HepG2 (cell line): ENCODE data around the gene ZNF391. TPM values are rescaled to one million over a fixed set of nuclear protein-coding genes. Genes with fewer than 3 reads are reported as not detected.

Experiments
- ERF ChIP-seq: IDR thresholded peaks from 2 replicates; pipeline ENCODE4 v1.6.1; 2018; ENCODE audit warnings: missing biosample characterization, missing genetic modification reagents
- HNF4G ChIP-seq, 2 experiments: sonication (generic) in 1 of 2; formaldehyde crosslinking in 1 of 2; IDR thresholded peaks; 2 replicates each; pipeline versions ENCODE4 v1.4.0 to v1.6.1; 2011 to 2020; ENCODE audit warnings: borderline replicate concordance in 2 of 2, low read depth in 2 of 2, mild to moderate bottlenecking in 2 of 2, low read length in 1 of 2, missing genetic modification reagents in 1 of 2, moderate library complexity in 1 of 2
- ISL2 ChIP-seq: sonication (generic); formaldehyde crosslinking; IDR thresholded peaks from 2 replicates; pipeline ENCODE4 v1.5.0; 2020; ENCODE audit warnings: missing genetic modification reagents
- KAT8 ChIP-seq: IDR thresholded peaks from 2 replicates; pipeline ENCODE4 v1.6.1; 2016; ENCODE audit warnings: missing genetic modification reagents, missing compliant biosample characterization
- NFYB ChIP-seq: sonication (generic); formaldehyde crosslinking; IDR thresholded peaks from 2 replicates; pipeline ENCODE4 v1.4.0; 2020; ENCODE audit warnings: missing genetic modification reagents
- PHF20 ChIP-seq: sonication (generic); formaldehyde crosslinking; IDR thresholded peaks from 2 replicates; pipeline ENCODE4 v1.5.0; 2020; ENCODE audit warnings: mild to moderate bottlenecking, missing genetic modification reagents
- PHF8 ChIP-seq: sonication (generic); formaldehyde crosslinking; IDR thresholded peaks from 2 replicates; pipeline ENCODE4 v1.5.0; 2020; ENCODE audit warnings: missing genetic modification reagents
- PITX1 ChIP-seq: sonication (generic); formaldehyde crosslinking; IDR thresholded peaks from 2 replicates; pipeline ENCODE4 v1.5.1; 2020; ENCODE audit warnings: mild to moderate bottlenecking, missing genetic modification reagents
- SAFB2 ChIP-seq: sonication (generic); formaldehyde crosslinking; IDR thresholded peaks from 2 replicates; pipeline ENCODE4 v1.5.1; 2020; ENCODE audit warnings: missing genetic modification reagents, low read depth, mild to moderate bottlenecking, borderline replicate concordance
- SAP130 ChIP-seq: IDR thresholded peaks from 2 replicates; pipeline ENCODE4 v1.6.1; 2016; ENCODE audit warnings: low read depth
- ZBTB20 ChIP-seq: sonication (generic); formaldehyde crosslinking; IDR thresholded peaks from 2 replicates; pipeline ENCODE4 v1.8.1; 2023; ENCODE audit warnings: missing genetic modification reagents, low read depth, mild to moderate bottlenecking, borderline replicate concordance
- ZFP36L2 ChIP-seq: sonication (generic); formaldehyde crosslinking; IDR thresholded peaks from 2 replicates; pipeline ENCODE4 v1.4.0; 2020; ENCODE audit warnings: missing genetic modification reagents
- ZFX ChIP-seq: sonication (generic); formaldehyde crosslinking; IDR thresholded peaks from 2 replicates; pipeline ENCODE4 v1.4.0; 2020; ENCODE audit warnings: mild to moderate bottlenecking, low read depth, missing genetic modification reagents, moderate library complexity
- ZFY ChIP-seq: sonication (generic); formaldehyde crosslinking; IDR thresholded peaks from 2 replicates; pipeline ENCODE4 v1.4.0; 2020; ENCODE audit warnings: missing genetic modification reagents
- ZFYVE20 ChIP-seq: sonication (generic); formaldehyde crosslinking; IDR thresholded peaks from 2 replicates; pipeline ENCODE4 v1.8.0; 2023; ENCODE audit warnings: low read depth, mild to moderate bottlenecking, moderate library complexity, missing genetic modification reagents, borderline replicate concordance
- ZKSCAN5 ChIP-seq: sonication (generic); formaldehyde crosslinking; IDR thresholded peaks from 2 replicates; pipeline ENCODE4 v1.5.1; 2020; ENCODE audit warnings: mild to moderate bottlenecking, missing genetic modification reagents
- ZNF101 ChIP-seq: sonication (generic); formaldehyde crosslinking; IDR thresholded peaks from 2 replicates; pipeline ENCODE4 v1.4.0; 2020; ENCODE audit warnings: mild to moderate bottlenecking, low read depth, missing genetic modification reagents, borderline replicate concordance
- ZNF143 ChIP-seq: sonication (generic); formaldehyde crosslinking; IDR thresholded peaks from 2 replicates; pipeline ENCODE4 v1.4.0; 2020; ENCODE audit warnings: missing genetic modification reagents
- ZNF350 ChIP-seq: sonication (generic); formaldehyde crosslinking; IDR thresholded peaks from 2 replicates; pipeline ENCODE4 v1.4.0; 2020; ENCODE audit warnings: mild to moderate bottlenecking, low read depth, missing genetic modification reagents, borderline replicate concordance
- ZNF567 ChIP-seq: sonication (generic); formaldehyde crosslinking; IDR thresholded peaks from 2 replicates; pipeline ENCODE4 v1.8.1; 2023; ENCODE audit warnings: mild to moderate bottlenecking, missing genetic modification reagents, borderline replicate concordance
- ZNF598 ChIP-seq: sonication (generic); formaldehyde crosslinking; IDR thresholded peaks from 2 replicates; pipeline ENCODE4 v1.5.1; 2020; ENCODE audit warnings: mild to moderate bottlenecking, missing genetic modification reagents, borderline replicate concordance
- ZNF768 ChIP-seq: sonication (generic); formaldehyde crosslinking; IDR thresholded peaks from 2 replicates; pipeline ENCODE4 v1.4.0; 2020; ENCODE audit warnings: missing genetic modification reagents
- polyA plus RNA-seq, 8 experiments: library from polyadenylated mRNA; depleted of rRNA in 3 of 8; stranded (reverse) in 7 of 8; unstranded in 1 of 8; fragments of >200 nt; fragmentation: Illumina TruSeq in 4 of 8; extraction: Trizol in 4 of 8; gene quantifications; 2 replicates each; pipeline versions ENCODE4 v1.2.1 to v1.2.3, GENCODE V29; 2011 to 2016; ENCODE audit warnings: low read depth in 4 of 8, missing spikeins in 1 of 8, mixed read lengths in 1 of 8; ENCODE audit not compliant: insufficient read depth in 1 of 8
- total RNA-seq, 5 experiments: library from RNA; depleted of rRNA; stranded (reverse); fragments of >200 nt; fragmentation: Illumina TruSeq; extraction: Trizol; gene quantifications; 2 replicates each; pipeline ENCODE4 v1.2.3, GENCODE V29; 2016; ENCODE audit warnings: low read depth in 1 of 5
- TF ChIP-seq, protein P1 (sequence below): sonication (generic); formaldehyde crosslinking; IDR thresholded peaks from 2 replicates; pipeline ENCODE4 v1.5.0; 2020; ENCODE audit warnings: missing genetic modification reagents, mild to moderate bottlenecking, borderline replicate concordance
- TF ChIP-seq, protein P2 (sequence below), 2 experiments: IDR thresholded peaks; 2 replicates each; pipeline ENCODE4 v1.6.1; 2011 to 2012; ENCODE audit warnings: low read length in 2 of 2, borderline replicate concordance in 1 of 2, low read depth in 1 of 2, mild to moderate bottlenecking in 1 of 2, moderate library complexity in 1 of 2

The ZNF391 gene
- total and polyA plus RNA-seq, 2 of the 13 experiments (the other 11 are each of a cell fraction or from before 2014, with no cell fraction given), result 0.78 to 1.7 TPM

DNA sequence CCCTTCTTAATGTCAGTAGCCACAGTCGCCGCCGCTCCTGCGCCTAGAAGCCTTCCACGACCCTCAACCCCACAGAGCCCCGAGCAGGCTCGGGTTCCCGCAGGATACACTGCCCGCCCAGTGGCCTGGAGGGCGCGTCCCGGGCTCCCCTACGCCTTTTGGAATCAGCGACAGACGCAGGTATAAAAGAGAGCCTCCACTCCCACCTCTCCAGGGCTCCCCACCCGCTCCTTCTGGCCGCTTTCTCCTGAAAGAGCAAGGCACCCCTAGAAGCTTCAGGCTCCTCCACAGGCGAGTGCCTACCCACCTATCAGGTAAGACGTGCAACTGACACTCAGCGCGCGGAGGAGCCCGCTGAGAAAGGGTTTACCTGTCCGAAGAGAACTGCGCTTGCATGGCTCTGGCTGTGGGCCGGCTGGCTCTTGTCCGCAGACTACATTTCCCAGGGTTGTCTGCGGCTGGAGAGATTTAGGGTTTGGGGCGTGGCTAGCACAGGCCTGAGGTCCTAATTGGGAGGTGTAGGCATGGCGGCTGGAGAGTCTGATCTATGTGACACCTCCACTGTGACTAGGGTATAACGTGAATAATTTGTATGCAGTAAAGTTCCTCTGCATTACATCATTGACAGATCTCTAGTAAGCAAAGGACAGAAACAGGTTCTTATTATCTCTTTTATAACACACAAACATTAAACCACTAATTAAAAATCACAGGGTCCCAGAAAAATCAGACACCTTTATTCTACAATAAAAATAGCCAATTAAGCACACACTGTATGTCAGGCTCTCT, 13.5 kb upstream of the ZNF391 start (continued):
- 0 out of 2 replicates have a peak, but pooled peaks have one; percentile 29 for TF ChIP-seq SAP130 (CRISPR knock-in tag)
- peak; percentile 67; the same call in 1 of the 2 replicates for TF ChIP-seq ZFX (CRISPR knock-in tag)
- peak; percentile 55; the same call in 1 of the 2 replicates for TF ChIP-seq ZBTB20
- TF ChIP-seq ZNF768 (CRISPR knock-in tag), result 0 out of 2 replicates have a peak, but pooled peaks have one; percentile 10
- 0 out of 2 replicates have a peak, but pooled peaks have one; percentile 26 for TF ChIP-seq KAT8
- TF ChIP-seq ISL2 (CRISPR knock-in tag), result no peak
- TF ChIP-seq, protein P1, sequence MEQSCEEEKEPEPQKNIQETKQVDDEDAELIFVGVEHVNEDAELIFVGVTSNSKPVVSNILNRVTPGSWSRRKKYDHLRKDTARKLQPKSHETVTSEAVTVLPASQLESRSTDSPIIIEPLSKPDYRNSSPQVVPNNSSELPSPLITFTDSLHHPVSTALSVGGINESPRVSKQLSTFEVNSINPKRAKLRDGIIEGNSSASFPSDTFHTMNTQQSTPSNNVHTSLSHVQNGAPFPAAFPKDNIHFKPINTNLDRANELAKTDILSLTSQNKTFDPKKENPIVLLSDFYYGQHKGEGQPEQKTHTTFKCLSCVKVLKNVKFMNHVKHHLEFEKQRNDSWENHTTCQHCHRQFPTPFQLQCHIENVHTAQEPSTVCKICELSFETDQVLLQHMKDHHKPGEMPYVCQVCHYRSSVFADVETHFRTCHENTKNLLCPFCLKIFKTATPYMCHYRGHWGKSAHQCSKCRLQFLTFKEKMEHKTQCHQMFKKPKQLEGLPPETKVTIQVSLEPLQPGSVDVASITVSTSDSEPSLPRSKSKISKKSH (CRISPR knock-in tag), result no peak
- 0 out of 2 replicates have a peak, but pooled peaks have one; percentile 27 for TF ChIP-seq ERF
- TF ChIP-seq, protein P2, sequence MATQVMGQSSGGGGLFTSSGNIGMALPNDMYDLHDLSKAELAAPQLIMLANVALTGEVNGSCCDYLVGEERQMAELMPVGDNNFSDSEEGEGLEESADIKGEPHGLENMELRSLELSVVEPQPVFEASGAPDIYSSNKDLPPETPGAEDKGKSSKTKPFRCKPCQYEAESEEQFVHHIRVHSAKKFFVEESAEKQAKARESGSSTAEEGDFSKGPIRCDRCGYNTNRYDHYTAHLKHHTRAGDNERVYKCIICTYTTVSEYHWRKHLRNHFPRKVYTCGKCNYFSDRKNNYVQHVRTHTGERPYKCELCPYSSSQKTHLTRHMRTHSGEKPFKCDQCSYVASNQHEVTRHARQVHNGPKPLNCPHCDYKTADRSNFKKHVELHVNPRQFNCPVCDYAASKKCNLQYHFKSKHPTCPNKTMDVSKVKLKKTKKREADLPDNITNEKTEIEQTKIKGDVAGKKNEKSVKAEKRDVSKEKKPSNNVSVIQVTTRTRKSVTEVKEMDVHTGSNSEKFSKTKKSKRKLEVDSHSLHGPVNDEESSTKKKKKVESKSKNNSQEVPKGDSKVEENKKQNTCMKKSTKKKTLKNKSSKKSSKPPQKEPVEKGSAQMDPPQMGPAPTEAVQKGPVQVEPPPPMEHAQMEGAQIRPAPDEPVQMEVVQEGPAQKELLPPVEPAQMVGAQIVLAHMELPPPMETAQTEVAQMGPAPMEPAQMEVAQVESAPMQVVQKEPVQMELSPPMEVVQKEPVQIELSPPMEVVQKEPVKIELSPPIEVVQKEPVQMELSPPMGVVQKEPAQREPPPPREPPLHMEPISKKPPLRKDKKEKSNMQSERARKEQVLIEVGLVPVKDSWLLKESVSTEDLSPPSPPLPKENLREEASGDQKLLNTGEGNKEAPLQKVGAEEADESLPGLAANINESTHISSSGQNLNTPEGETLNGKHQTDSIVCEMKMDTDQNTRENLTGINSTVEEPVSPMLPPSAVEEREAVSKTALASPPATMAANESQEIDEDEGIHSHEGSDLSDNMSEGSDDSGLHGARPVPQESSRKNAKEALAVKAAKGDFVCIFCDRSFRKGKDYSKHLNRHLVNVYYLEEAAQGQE (IDR thresholded peaks at IDR 0.05; ENCODE audit: borderline replicate concordance in 1 of 2, low read depth in 1 of 2, low read length in 2 of 2), result no peak
- TF ChIP-seq ZNF350 (CRISPR knock-in tag), result peak; percentile 46; the same call in 1 of the 2 replicates
- no peak for TF ChIP-seq ZFYVE20 (CRISPR knock-in tag)
- TF ChIP-seq ZNF567 (CRISPR knock-in tag), result no peak
- TF ChIP-seq ZNF101 (CRISPR knock-in tag), result no peak
- TF ChIP-seq ZFY (CRISPR knock-in tag), result peak; percentile 59
- peak; percentile 24; the same call in 1 of the 2 replicates for TF ChIP-seq NFYB (CRISPR knock-in tag)
- peak; percentile 89 for TF ChIP-seq ZNF143 (CRISPR knock-in tag)
- TF ChIP-seq ZNF598 (CRISPR knock-in tag), result 0 out of 2 replicates have a peak, but pooled peaks have one; percentile 34
- TF ChIP-seq ZKSCAN5 (CRISPR knock-in tag), result 0 out of 2 replicates have a peak, but pooled peaks have one; percentile 30
- TF ChIP-seq HNF4G (IDR thresholded peaks at IDR 0.05; ENCODE audit: borderline replicate concordance, low read depth, low read length), result no peak
- no peak for TF ChIP-seq HNF4G (CRISPR knock-in tag; IDR thresholded peaks at IDR 0.05; ENCODE audit: borderline replicate concordance, low read depth)
- TF ChIP-seq PITX1 (CRISPR knock-in tag), result peak; percentile 76
- peak; percentile 38; the same call in 1 of the 2 replicates for TF ChIP-seq PHF8 (CRISPR knock-in tag)
- no peak for TF ChIP-seq ZFP36L2
- peak; percentile 18; the same call in 1 of the 2 replicates for TF ChIP-seq PHF20
- 0 out of 2 replicates have a peak, but pooled peaks have one; percentile 52 for TF ChIP-seq SAFB2 (CRISPR knock-in tag)
